Right forelimb (tissue), 1 donor: Measurements from ENCODE around the gene TMCC2.
"Not testable (repeated sequence)": the region's sequence is repeated elsewhere in the genome, so short reads cannot be mapped to it uniquely, and the experiment has no call there.

Experiments used
- DNase-seq: peaks from one replicate; pipeline ENCODE4 v3.0.0-alpha.2; 2018

The TMCC2 gene

GRCh38 chr1:205285381-205286101 lies 57.8 kb downstream of the TMCC2 start:
- no peak for DNase-seq

- no peak for DNase-seq
Observed at GRCh38 chr1:205286335-205286950, 58.7 kb downstream of the TMCC2 start.

GRCh38 chr1:205287076-205287475 lies 59.3 kb downstream of the TMCC2 start:
- DNase-seq, result no peak

GRCh38 chr1:205287767-205288559 lies 60.2 kb downstream of the TMCC2 start:
- DNase-seq, result no peak

- DNase-seq, result no peak
Observed at GRCh38 chr1:205291596-205291995, 63.9 kb downstream of the TMCC2 start.

- no peak for DNase-seq
Observed at GRCh38 chr1:205293350-205294074, 65.8 kb downstream of the TMCC2 start.

- no peak for DNase-seq
Observed at GRCh38 chr1:205294175-205294917, 66.6 kb downstream of the TMCC2 start.

GRCh38 chr1:205294934-205295333 lies 67.2 kb downstream of the TMCC2 start:
- DNase-seq, result no peak

- DNase-seq, result no peak
Observed at GRCh38 chr1:205296154-205296553, 68.4 kb downstream of the TMCC2 start.

- DNase-seq, result not testable (repeated sequence)
Observed at GRCh38 chr1:205297546-205298177, 69.9 kb downstream of the TMCC2 start.

GRCh38 chr1:205298191-205298994 lies 70.6 kb downstream of the TMCC2 start:
- DNase-seq, result no peak

GRCh38 chr1:205300149-205300548 lies 72.4 kb downstream of the TMCC2 start:
- no peak for DNase-seq

GRCh38 chr1:205301205-205301821 lies 73.6 kb downstream of the TMCC2 start:
- no peak for DNase-seq

GRCh38 chr1:205301842-205302588 lies 74.3 kb downstream of the TMCC2 start:
- DNase-seq, result no peak

GRCh38 chr1:205303247-205303888 lies 75.6 kb downstream of the TMCC2 start:
- DNase-seq, result no peak

GRCh38 chr1:205304046-205304694 lies 76.4 kb downstream of the TMCC2 start:
- DNase-seq, result no peak

- DNase-seq, result no peak
Observed at GRCh38 chr1:205304695-205305070, 76.9 kb downstream of the TMCC2 start.

GRCh38 chr1:205306929-205307566 lies 79.3 kb downstream of the TMCC2 start:
- no peak for DNase-seq
